RKO (cell line): Measurements from ENCODE around the gene EDNRA.

Source experiments
- DNase-seq: peaks from one replicate; pipeline ENCODE4 v3.0.0-alpha.2; 2016; ENCODE audit warnings: low spot score

EDNRA gene

GRCh38 chr4:147589586-147589985 lies 108.7 kb downstream of the EDNRA start:
- no peak for DNase-seq

DNA sequence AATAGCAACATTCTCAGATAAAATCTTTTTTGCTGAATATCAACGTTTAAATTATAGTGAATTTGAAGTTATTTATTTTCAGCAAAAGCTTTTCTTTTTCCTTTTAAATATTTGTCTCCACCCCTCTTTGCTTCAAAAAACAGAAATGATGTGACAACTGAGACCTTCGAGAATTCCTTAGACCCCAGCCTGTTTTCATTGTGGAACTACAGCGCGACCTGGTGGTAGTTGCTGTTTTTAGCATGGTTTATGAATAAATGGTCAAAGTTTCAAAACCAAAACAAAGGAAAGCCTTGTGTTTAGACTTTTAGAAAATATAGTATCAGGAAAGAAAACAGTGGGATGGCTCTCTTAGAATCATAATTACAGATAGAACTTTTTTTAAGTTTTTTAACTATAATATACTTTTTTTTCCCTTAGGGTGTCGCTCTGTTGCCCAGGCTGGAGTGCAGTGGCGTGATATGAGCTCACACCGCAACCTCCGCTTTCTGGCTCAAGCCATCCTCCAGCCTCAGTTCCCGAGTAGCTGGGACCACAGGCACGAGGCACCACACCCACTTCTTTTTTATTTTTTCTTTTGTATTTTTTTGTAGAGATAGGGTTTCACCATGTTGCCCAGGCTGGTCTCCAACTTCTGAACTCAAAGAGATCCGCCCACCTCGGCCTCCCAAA lies 109.5 kb downstream of the EDNRA start:
- DNase-seq = peak; percentile 52

DNA sequence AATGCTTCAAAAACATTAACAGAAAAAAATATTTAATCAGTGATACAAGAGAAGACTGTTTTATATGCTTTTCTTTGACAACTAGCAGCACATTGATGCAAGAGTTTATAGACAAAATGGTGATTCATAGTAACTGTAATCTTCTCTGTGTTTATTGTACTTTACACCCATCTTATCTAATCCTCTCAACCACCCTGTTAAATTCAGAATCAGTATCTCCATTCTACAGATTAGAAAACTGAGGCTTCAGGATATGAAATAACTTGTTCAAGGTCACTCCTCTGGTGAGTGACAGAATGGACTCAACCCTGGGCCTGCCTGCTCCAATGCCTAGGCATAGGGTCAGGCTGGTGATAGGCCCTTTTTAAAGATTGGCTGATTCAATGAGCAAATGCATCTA lies 110.2 kb downstream of the EDNRA start:
- no peak for DNase-seq

- no peak for DNase-seq
These were observed 113.2 kb downstream of the EDNRA start for GRCh38 chr4:147594107-147594506.
